Neural progenitor cell (in vitro differentiated cells): Measurements from ENCODE around the gene MYBPC1. TPM values are rescaled to one million over a fixed set of nuclear protein-coding genes. Genes with fewer than 3 reads are reported as not detected.
"Not testable (repeated sequence)": the region's sequence is repeated elsewhere in the genome, so short reads cannot be mapped to it uniquely, and the experiment has no call there.

Source experiments
- DNase-seq: peaks from one replicate; pipeline ENCODE4 v3.0.0-alpha.2; 2016; ENCODE audit warnings: low spot score
- H2AFZ ChIP-seq: fragments of 200-600 bp; sonication (generic); replicated peaks from 2 replicates; pipeline ENCODE4 v1.6.1; 2016; ENCODE audit warnings: antibody characterized with exemption
- H3F3A ChIP-seq: fragments of 200-600 bp; sonication (generic); 2 replicates; pipeline ENCODE4 v1.6.1; 2016; ENCODE audit warnings: antibody characterized with exemption, low read depth
- H3K27ac ChIP-seq: fragments of 200-600 bp; sonication (generic); 2 replicates; pipeline ENCODE4 v1.5.1; 2016; ENCODE audit warnings: mild to moderate bottlenecking
- H3K27me3 ChIP-seq: fragments of 200-600 bp; sonication (generic); 2 replicates; pipeline ENCODE4 v1.6.1; 2016; ENCODE audit warnings: mild to moderate bottlenecking, moderate library complexity
- H3K36me3 ChIP-seq: fragments of 200-600 bp; sonication (generic); 2 replicates; pipeline ENCODE4 v1.5.1; 2016
- H3K4me1 ChIP-seq: fragments of 200-600 bp; sonication (generic); 2 replicates; pipeline ENCODE4 v1.6.1; 2016; ENCODE audit warnings: mixed run types
- H3K4me2 ChIP-seq: fragments of 200-600 bp; sonication (generic); 2 replicates; pipeline ENCODE4 v1.6.1; 2016
- H3K4me3 ChIP-seq: fragments of 200-600 bp; sonication (generic); 2 replicates; pipeline ENCODE4 v1.5.1; 2016
- H3K79me2 ChIP-seq: fragments of 200-600 bp; sonication (generic); 2 replicates; pipeline ENCODE4 v1.6.1; 2016; ENCODE audit warnings: low read depth
- H3K9ac ChIP-seq: fragments of 200-600 bp; sonication (generic); 2 replicates; pipeline ENCODE4 v1.6.1; 2016
- H3K9me3 ChIP-seq: fragments of 200-600 bp; sonication (generic); 2 replicates; pipeline ENCODE4 v1.5.1; 2016; ENCODE audit warnings: low read depth
- H4K20me1 ChIP-seq: fragments of 200-600 bp; sonication (generic); 2 replicates; pipeline ENCODE4 v1.6.1; 2016; ENCODE audit warnings: low read depth
- H3K27ac Mint-ChIP-seq: 3 replicates; pipeline ENCODE4 v1.8.0; 2021; ENCODE audit warnings: mixed read lengths
- H3K27me3 Mint-ChIP-seq: 2 replicates; pipeline ENCODE4 v1.8.0; 2022; ENCODE audit warnings: low read depth, mild to moderate bottlenecking, inconsistent platforms, moderate library complexity, mixed read lengths; ENCODE audit not compliant: insufficient read depth
- H3K36me3 Mint-ChIP-seq: 3 replicates; pipeline ENCODE4 v1.8.0; 2021; ENCODE audit warnings: mixed read lengths
- H3K4me1 Mint-ChIP-seq: 3 replicates; pipeline ENCODE4 v1.8.0; 2021; ENCODE audit warnings: mixed read lengths
- H3K4me3 Mint-ChIP-seq: 3 replicates; pipeline ENCODE4 v1.8.0; 2021; ENCODE audit warnings: mild to moderate bottlenecking, moderate library complexity, mixed read lengths
- H3K9me3 Mint-ChIP-seq: 3 replicates; pipeline ENCODE4 v1.8.0; 2020; ENCODE audit warnings: mixed read lengths
- EZH2 ChIP-seq: fragments of 200-600 bp; sonication (generic); IDR thresholded peaks from 2 replicates; pipeline ENCODE4 v1.6.1; 2017; ENCODE audit warnings: antibody characterized with exemption, mild to moderate bottlenecking, moderate library complexity
- EZH2phosphoT487 ChIP-seq: fragments of 200-600 bp; sonication (generic); IDR thresholded peaks from 2 replicates; pipeline ENCODE4 v1.6.1; 2017; ENCODE audit warnings: antibody characterized with exemption
- total RNA-seq: library from RNA; depleted of rRNA; stranded (reverse); fragments of >200 nt; gene quantifications from 2 replicates; pipeline ENCODE4 v1.2.3, GENCODE V29; 2015; ENCODE audit warnings: low replicate concordance
- TF ChIP-seq, protein P1 (sequence below): fragments of 200-600 bp; sonication (generic); IDR thresholded peaks from 2 replicates; pipeline ENCODE4 v1.5.1; 2017; ENCODE audit warnings: antibody characterized with exemption, mild to moderate bottlenecking

The MYBPC1 gene
- total RNA-seq, 1 donor from 2014 or later: not detected

GRCh38 chr12:101655393-101655792, 60.6 kb downstream of the MYBPC1 start:
- H3K9me3 Mint-ChIP-seq: no peaks in the 10 kb centered on the region
- Histone ChIP-seq H3K79me2 (no peaks in the 10 kb centered on the region), H2AFZ (no peak overlapping the region), H3K36me3 (no peaks in the 10 kb centered on the region), H3K9ac (no peak overlapping the region), H4K20me1 (no peaks in the 10 kb centered on the region), H3K4me3 (no peak overlapping the region), H3K9me3 (no peaks in the 10 kb centered on the region), H3K27me3 (no peaks in the 10 kb centered on the region), H3K27ac (no peak overlapping the region), H3F3A (no peaks in the 10 kb centered on the region), H3K4me1 (no peaks in the 10 kb centered on the region), H3K4me2 (no peak overlapping the region)
- no peaks in the 10 kb centered on the region for H3K27me3 Mint-ChIP-seq
- no peak overlapping the region for H3K27ac Mint-ChIP-seq
- peaks cover 3% of the 10 kb centered on the region for H3K4me1 Mint-ChIP-seq
- H3K36me3 Mint-ChIP-seq: no peaks in the 10 kb centered on the region
- DNase-seq: no peak
- TF ChIP-seq EZH2phosphoT487 (no peak), EZH2 (no peak)
- TF ChIP-seq, protein P1, sequence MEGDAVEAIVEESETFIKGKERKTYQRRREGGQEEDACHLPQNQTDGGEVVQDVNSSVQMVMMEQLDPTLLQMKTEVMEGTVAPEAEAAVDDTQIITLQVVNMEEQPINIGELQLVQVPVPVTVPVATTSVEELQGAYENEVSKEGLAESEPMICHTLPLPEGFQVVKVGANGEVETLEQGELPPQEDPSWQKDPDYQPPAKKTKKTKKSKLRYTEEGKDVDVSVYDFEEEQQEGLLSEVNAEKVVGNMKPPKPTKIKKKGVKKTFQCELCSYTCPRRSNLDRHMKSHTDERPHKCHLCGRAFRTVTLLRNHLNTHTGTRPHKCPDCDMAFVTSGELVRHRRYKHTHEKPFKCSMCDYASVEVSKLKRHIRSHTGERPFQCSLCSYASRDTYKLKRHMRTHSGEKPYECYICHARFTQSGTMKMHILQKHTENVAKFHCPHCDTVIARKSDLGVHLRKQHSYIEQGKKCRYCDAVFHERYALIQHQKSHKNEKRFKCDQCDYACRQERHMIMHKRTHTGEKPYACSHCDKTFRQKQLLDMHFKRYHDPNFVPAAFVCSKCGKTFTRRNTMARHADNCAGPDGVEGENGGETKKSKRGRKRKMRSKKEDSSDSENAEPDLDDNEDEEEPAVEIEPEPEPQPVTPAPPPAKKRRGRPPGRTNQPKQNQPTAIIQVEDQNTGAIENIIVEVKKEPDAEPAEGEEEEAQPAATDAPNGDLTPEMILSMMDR: no peak
- H3K4me3 Mint-ChIP-seq: no peak overlapping the region

DNA sequence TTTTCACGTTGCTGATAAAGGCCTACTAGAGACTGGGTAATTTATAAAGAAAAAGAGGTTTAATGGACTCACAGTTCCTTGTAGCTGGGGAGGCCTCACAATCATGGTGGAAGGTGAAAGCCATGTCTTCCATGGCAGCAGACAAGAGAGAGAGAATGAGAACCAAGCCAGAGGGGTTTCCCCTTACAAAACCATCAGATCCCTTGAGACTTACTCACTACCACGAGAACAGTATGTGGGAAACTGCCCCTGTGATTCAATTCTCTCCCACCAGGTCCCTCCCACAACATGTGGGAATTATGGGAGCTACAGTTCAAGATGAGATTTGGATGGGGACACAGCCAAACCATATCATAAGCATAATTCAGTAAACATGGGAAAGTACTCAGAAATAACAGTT, 65.9 kb downstream of the MYBPC1 start:
- H3K9me3 ChIP-seq, H3K4me2 ChIP-seq, H4K20me1 ChIP-seq, H3K36me3 ChIP-seq, H3K79me2 ChIP-seq, H3K27me3 ChIP-seq, H3K27ac Mint-ChIP-seq, H3K4me3 ChIP-seq, H3K9ac ChIP-seq, H3K4me1 ChIP-seq, H2AFZ ChIP-seq, H3F3A ChIP-seq, H3K36me3 Mint-ChIP-seq, H3K4me3 Mint-ChIP-seq, H3K27ac ChIP-seq, DNase-seq, H3K9me3 Mint-ChIP-seq, H3K27me3 Mint-ChIP-seq, H3K4me1 Mint-ChIP-seq: not testable (repeated sequence)

- no peaks in the 10 kb centered on the region for H3K36me3 Mint-ChIP-seq
- H3K36me3 ChIP-seq: no peaks in the 10 kb centered on the region
- H3K79me2 ChIP-seq: no peaks in the 10 kb centered on the region
- H3K9me3 ChIP-seq: no peaks in the 10 kb centered on the region
- no peak for DNase-seq
- no peak overlapping the region for H3K4me3 ChIP-seq
- TF ChIP-seq, protein P1: no peak
- no peaks in the 10 kb centered on the region for H4K20me1 ChIP-seq
- no peaks in the 10 kb centered on the region for H3K27me3 ChIP-seq
- peaks cover 2% of the 10 kb centered on the region for H3K27me3 Mint-ChIP-seq
- no peak overlapping the region for H2AFZ ChIP-seq
- peaks cover 2% of the 10 kb centered on the region for H3K4me1 Mint-ChIP-seq
- no peak overlapping the region for H3K9ac ChIP-seq
- H3K9me3 Mint-ChIP-seq: no peaks in the 10 kb centered on the region
- no peak overlapping the region for H3K27ac Mint-ChIP-seq
- H3K4me2 ChIP-seq: no peak overlapping the region
- no peak overlapping the region for H3K4me3 Mint-ChIP-seq
- no peak overlapping the region for H3K27ac ChIP-seq
- H3F3A ChIP-seq: no peaks in the 10 kb centered on the region
- H3K4me1 ChIP-seq: no peaks in the 10 kb centered on the region
Observed at GRCh38 chr12:101663298-101663697, 68.5 kb downstream of the MYBPC1 start.

- H3K4me3 ChIP-seq: no peak overlapping the region
- no peaks in the 10 kb centered on the region for H3K27me3 ChIP-seq
- no peaks in the 10 kb centered on the region for H4K20me1 ChIP-seq
- TF ChIP-seq EZH2: no peak
- TF ChIP-seq, protein P1: no peak
- TF ChIP-seq EZH2phosphoT487: no peak
- no peaks in the 10 kb centered on the region for H3K9me3 Mint-ChIP-seq
- H3K9me3 ChIP-seq: no peaks in the 10 kb centered on the region
- peaks cover 2% of the 10 kb centered on the region for H3K4me1 Mint-ChIP-seq
- H3F3A ChIP-seq: no peaks in the 10 kb centered on the region
- no peak overlapping the region for H3K27ac ChIP-seq
- no peak overlapping the region for H3K4me3 Mint-ChIP-seq
- no peak overlapping the region for H3K27ac Mint-ChIP-seq
- no peaks in the 10 kb centered on the region for H3K79me2 ChIP-seq
- H2AFZ ChIP-seq: no peak overlapping the region
- H3K27me3 Mint-ChIP-seq: peaks cover 2% of the 10 kb centered on the region
- no peaks in the 10 kb centered on the region for H3K4me1 ChIP-seq
- no peak overlapping the region for H3K4me2 ChIP-seq
- no peak for DNase-seq
- H3K9ac ChIP-seq: no peak overlapping the region
- H3K36me3 ChIP-seq: no peaks in the 10 kb centered on the region
- H3K36me3 Mint-ChIP-seq: no peaks in the 10 kb centered on the region
Observed at GRCh38 chr12:101664992-101665391, 70.2 kb downstream of the MYBPC1 start.
